ENCODE results near the gene TEX52.

Gene TEX52

GRCh38 chr12:2804393-2805142 lies 52.3 kb downstream of the TEX52 start:
- no peak for DNase-seq (ENCODE audit: low spot score)

GRCh38 chr12:2803635-2804392 lies 53.0 kb downstream of the TEX52 start:
- DNase-seq (ENCODE audit: low spot score), result peak; percentile 53
- no peak for TF ChIP-seq CTCF (IDR thresholded peaks at IDR 0.05; ENCODE audit: extremely low read depth, insufficient read depth, missing control alignments)
- in situ Hi-C loops (cut with MboI; ENCODE audit: low pct_unique_long_range_greater_than_20kb, low sequenced_read_pairs, unreplicated experiment), result no loop called here

More at GRCh38 chr12:2804393-2805142, 52.3 kb downstream of the TEX52 start:
- TF ChIP-seq CTCF (IDR thresholded peaks at IDR 0.05; ENCODE audit: extremely low read depth, insufficient read depth, missing control alignments), result no peak
- in situ Hi-C loops (cut with MboI; ENCODE audit: low pct_unique_long_range_greater_than_20kb, low sequenced_read_pairs, unreplicated experiment), result no loop called here

GRCh38 chr12:2801044-2801783 lies 55.6 kb downstream of the TEX52 start:
- DNase-seq (ENCODE audit: low spot score), result no peak
- in situ Hi-C loops (cut with MboI; ENCODE audit: low pct_unique_long_range_greater_than_20kb, low sequenced_read_pairs, unreplicated experiment), result no loop called here
- TF ChIP-seq CTCF (IDR thresholded peaks at IDR 0.05; ENCODE audit: extremely low read depth, insufficient read depth, missing control alignments), result no peak

DNA sequence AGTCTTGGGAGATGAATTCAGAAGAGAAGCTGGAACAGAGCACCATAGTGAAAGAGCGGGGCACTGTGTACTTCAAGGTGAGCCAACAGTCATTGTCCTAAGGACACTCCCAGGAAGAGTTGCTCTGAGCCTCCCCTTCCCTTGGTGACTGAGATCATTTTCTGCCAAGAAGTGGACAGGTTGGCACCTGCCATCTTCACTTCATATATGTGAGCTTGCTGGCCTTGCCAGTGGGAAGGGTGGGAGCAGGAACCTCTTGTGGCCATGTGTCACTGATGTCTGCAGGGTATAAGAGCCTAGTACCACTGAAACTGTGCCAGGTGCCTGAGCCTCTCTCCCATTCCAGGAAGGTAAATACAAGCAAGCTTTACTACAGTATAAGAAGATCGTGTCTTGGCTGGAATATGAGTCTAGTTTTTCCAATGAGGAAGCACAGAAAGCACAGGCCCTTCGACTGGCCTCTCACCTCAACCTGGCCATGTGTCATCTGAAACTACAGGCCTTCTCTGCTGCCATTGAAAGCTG lies 56.7 kb downstream of the TEX52 start:
- in situ Hi-C loops (cut with MboI; ENCODE audit: low pct_unique_long_range_greater_than_20kb, low sequenced_read_pairs, unreplicated experiment), result no loop called here
- no peak for TF ChIP-seq CTCF (IDR thresholded peaks at IDR 0.05; ENCODE audit: extremely low read depth, insufficient read depth, missing control alignments)
- DNase-seq (ENCODE audit: low spot score), result no peak

Data from GM13977 (cell line).